Small intestine (tissue), 7 donors: ENCODE results near the gene TUBB1. TPM values are rescaled to one million over a fixed set of nuclear protein-coding genes. Genes with fewer than 3 reads are reported as not detected.

ENCODE experiments used
- DNase-seq, 2 donors: peaks; one replicate each; pipeline versions ENCODE4 v3.0.0 to v3.0.0-alpha.2; 2013
- FAIRE-seq: peaks from 2 replicates; lab custom pipeline; 2012; peaks lifted over from hg19 to GRCh38; lab: Jason Lieb, UNC
- H3K27ac ChIP-seq, 3 donors: one replicate each; pipeline ENCODE4 v1.5.1; 2013; ENCODE audit warnings: low read length in 2 of 3, mild to moderate bottlenecking in 2 of 3, control low read depth in 1 of 3, inconsistent platforms in 1 of 3, low read depth in 1 of 3, moderate library complexity in 1 of 3
- H3K27me3 ChIP-seq, 3 donors: one replicate each; pipeline ENCODE4 v1.6.1; 2013; ENCODE audit warnings: low read length in 3 of 3, inconsistent platforms in 1 of 3; ENCODE audit not compliant: control insufficient read depth in 3 of 3, insufficient read depth in 3 of 3
- H3K36me3 ChIP-seq, 3 donors: one replicate each; pipeline ENCODE4 v1.6.1; 2013; ENCODE audit warnings: low read length in 3 of 3, inconsistent platforms in 1 of 3, low read depth in 1 of 3, mild to moderate bottlenecking in 1 of 3, moderate library complexity in 1 of 3; ENCODE audit not compliant: control insufficient read depth in 3 of 3, insufficient read depth in 2 of 3
- H3K4me1 ChIP-seq, 3 donors: one replicate each; pipeline ENCODE4 v1.6.1; 2013; ENCODE audit warnings: low read length in 2 of 3, inconsistent platforms in 1 of 3, low read depth in 1 of 3, mild to moderate bottlenecking in 1 of 3, moderate library complexity in 1 of 3; ENCODE audit not compliant: control insufficient read depth in 3 of 3, insufficient read depth in 2 of 3
- H3K4me3 ChIP-seq, 3 donors: one replicate each; pipeline ENCODE4 v1.5.1; 2013; ENCODE audit warnings: low read length in 3 of 3, control low read depth in 1 of 3, inconsistent platforms in 1 of 3, low read depth in 1 of 3, mild to moderate bottlenecking in 1 of 3, moderate library complexity in 1 of 3
- H3K9me3 ChIP-seq, 2 donors: one replicate each; pipeline ENCODE4 v1.6.1; 2013; ENCODE audit warnings: low read depth in 1 of 2, low read length in 1 of 2; ENCODE audit not compliant: control insufficient read depth in 2 of 2, insufficient read depth in 1 of 2
- WGBS, 3 donors: extraction: QIAGEN DNeasy Blood & Tissue Kit; methylation state at CpG; one replicate each; pipeline ENCODE4 v1.1.7; 2013; 5-methylcytosine and 5-hydroxymethylcytosine counted together
- polyA plus RNA-seq, 4 donors: library from polyadenylated mRNA; stranded (reverse) in 3 of 4; unstranded in 1 of 4; fragments of 200-250 nt in 3 of 4; fragments of 120-200 nt in 1 of 4; gene quantifications; one replicate each; pipeline versions ENCODE4 v1.2.1 to v1.2.3, GENCODE V29; 2013
- donor health status: healthy with polysubstance abuse.
- donor health status: control.
- donor health status: control.
- donor health status: Bipolar disorder and iron deficiency.
- donor health status: healthy.

TUBB1 gene
- polyA plus RNA-seq, 4 donors, result 0.01 to 0.30 TPM; not detected in 2

DNA sequence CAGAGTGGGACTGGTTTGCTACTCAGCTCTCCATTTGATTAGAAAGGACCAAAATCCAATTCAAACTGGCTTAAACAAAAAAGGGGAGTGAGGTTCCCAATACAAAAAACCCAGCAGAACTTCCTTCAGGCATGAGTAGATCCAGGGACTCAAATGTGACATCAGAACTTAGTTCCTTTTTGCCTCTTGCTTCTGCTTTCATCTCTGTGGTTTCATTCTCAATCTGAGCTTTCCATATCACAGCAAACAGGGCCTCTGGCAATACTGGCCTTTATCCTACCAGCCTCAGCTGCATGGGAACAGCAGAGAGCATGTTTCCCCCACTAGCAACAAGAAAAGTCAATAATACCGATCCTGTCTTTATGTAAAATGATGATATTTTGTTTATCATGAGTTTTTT, 52.0 kb downstream of the TUBB1 start:
- H3K27me3 ChIP-seq, result peaks cover 0 to 8% (median 8%) of the 10 kb centered on the region in 3 donors
- H3K4me3 ChIP-seq, result no peak overlapping the region
- H3K36me3 ChIP-seq, result no peaks in the 10 kb centered on the region
- 75 to 84% (median 79%) methylated on average over 1 of the region's 1 CpG for WGBS, 3 donors
- no peak overlapping the region for H3K27ac ChIP-seq
- H3K9me3 ChIP-seq, result no peaks in the 10 kb centered on the region
- DNase-seq (no peak), FAIRE-seq (no peak)
- no peaks in the 10 kb centered on the region for H3K4me1 ChIP-seq

DNA sequence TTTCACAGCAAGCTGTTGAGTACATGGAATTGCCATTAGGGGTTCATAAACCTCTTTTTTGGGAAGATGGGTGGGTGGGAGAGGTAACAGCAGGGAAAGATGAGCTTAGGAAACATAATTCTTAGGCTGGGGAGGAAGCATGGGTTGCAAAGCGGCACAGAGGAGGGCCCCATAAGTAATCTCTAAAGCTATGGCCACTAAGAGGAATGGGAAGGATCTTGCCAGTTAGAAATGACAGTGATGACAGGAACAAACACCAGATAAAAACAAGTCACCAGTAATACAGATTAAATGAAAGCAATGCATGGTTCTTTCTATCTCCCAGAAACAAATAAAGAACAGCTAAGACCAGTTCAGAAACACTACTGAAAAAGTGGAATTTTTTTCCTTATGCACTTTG, 54.4 kb downstream of the TUBB1 start:
- Histone ChIP-seq H3K4me1 (no peaks in the 10 kb centered on the region), H3K4me3 (no peak overlapping the region), H3K36me3 (no peaks in the 10 kb centered on the region), H3K9me3 (no peaks in the 10 kb centered on the region), H3K27me3 (peaks cover 0 to 10% (median 8%) of the 10 kb centered on the region in 3 donors), H3K27ac (no peak overlapping the region)
- 93 to 96% (median 95%) methylated on average over 1 of the region's 1 CpG for WGBS, 3 donors
- FAIRE-seq, result no peak
- DNase-seq, result no peak

DNA sequence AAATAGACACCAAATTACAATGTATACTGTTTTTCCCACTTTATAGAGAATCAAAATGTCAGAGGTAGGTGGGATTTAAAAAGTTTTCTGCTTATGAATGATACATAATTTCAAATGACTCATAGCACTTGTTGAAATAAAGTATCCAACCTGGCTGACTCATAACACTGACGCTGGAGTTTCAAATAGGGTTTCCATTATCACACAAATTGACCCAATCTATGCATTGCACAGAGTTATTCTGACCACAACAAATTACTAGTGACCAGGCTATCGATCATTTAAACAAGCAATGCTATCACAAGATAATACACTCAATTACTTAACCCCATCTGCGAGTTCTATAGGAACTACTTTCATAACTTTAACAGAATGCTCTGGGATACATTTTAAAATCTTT, 55.2 kb downstream of the TUBB1 start:
- no peaks in the 10 kb centered on the region for H3K9me3 ChIP-seq
- 19 to 45% (median 21%) methylated on average over 3 of the region's 3 CpGs for WGBS, 3 donors
- H3K27ac ChIP-seq, result no peak overlapping the region
- H3K36me3 ChIP-seq, result no peaks in the 10 kb centered on the region
- H3K4me3 ChIP-seq, result no peak overlapping the region
- FAIRE-seq, result no peak
- H3K27me3 ChIP-seq, result peaks cover 0 to 10% (median 8%) of the 10 kb centered on the region in 3 donors
- DNase-seq, result no peak
- no peaks in the 10 kb centered on the region for H3K4me1 ChIP-seq

DNA sequence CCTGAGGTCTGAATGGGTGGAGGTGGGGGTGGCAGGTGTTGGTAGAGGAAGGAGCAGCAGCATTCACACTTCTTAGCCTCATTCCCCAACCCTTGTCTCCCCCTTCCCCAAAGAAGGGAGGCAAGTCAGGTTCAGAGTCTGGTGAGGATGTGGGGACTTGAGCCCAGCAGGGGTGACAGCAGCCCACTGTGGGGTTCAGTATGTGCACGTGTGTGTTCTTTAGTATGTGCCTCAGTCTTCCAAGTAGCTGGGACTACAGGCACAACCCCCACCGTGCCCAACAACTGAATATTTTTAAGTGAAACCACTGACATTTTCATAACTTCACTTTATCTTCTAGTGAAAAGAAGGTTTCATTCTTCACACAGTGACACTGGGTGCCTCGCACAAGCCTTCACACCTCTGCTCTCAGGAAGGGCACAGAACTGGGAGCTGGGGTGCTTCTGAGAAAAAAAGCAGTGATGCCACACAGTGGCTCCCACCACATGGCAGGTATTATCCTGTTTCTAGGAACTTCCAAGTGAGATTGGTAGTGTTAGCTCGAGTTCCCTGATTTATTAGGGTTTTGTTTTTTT, 56.8 kb downstream of the TUBB1 start:
- no peak for FAIRE-seq
- Histone ChIP-seq H3K27me3 (peaks cover 0 to 10% (median 8%) of the 10 kb centered on the region in 3 donors), H3K4me1 (no peaks in the 10 kb centered on the region)

More for the DNA sequence above, 56.8 kb downstream of the TUBB1 start:
- WGBS, 3 donors, result 62 to 76% (median 71%) methylated on average over 4 of the region's 4 CpGs
- Histone ChIP-seq H3K4me3 (no peak overlapping the region), H3K27ac (no peak overlapping the region), H3K36me3 (no peaks in the 10 kb centered on the region), H3K9me3 (no peaks in the 10 kb centered on the region)
- no peak for DNase-seq

Other genes with a start within 250 kb of the TUBB1 start
- under 1 TPM in 2 of 4 donors, not detected in 2; 0.37 to 0.38 TPM for gene GNAS-AS1, start 168.5 kb upstream of the TUBB1 start, polyA plus RNA-seq
- gene GNAS, start 166.7 kb upstream of the TUBB1 start, polyA plus RNA-seq, result 100 to 1,000 TPM; 493 to 875 (median 655) TPM
- 10 to 100 TPM; 29.5 to 74.2 (median 44.8) TPM for gene NELFCD, start 38.2 kb upstream of the TUBB1 start, polyA plus RNA-seq
- gene CTSZ, start 12.2 kb upstream of the TUBB1 start, polyA plus RNA-seq, result 100 to 1,000 TPM in 3 of 4 donors, 10 to 100 TPM in 1; 82.7 to 277 (median 183) TPM
- 10 to 100 TPM; 49.6 to 87.5 (median 69.8) TPM for gene ATP5F1E, start 12.9 kb downstream of the TUBB1 start, polyA plus RNA-seq
- gene PRELID3B, start 23.4 kb downstream of the TUBB1 start, polyA plus RNA-seq, result 100 to 1,000 TPM in 2 of 4 donors, 10 to 100 TPM in 2; 66.0 to 120 (median 94.3) TPM
- gene ZNF831, start 144.4 kb downstream of the TUBB1 start, polyA plus RNA-seq, result under 1 TPM; under 0.01 to 0.40 (median 0.27) TPM